B cell (primary cell): Measurements from ENCODE around the gene CDH13. TPM values are rescaled to one million over a fixed set of nuclear protein-coding genes. Genes with fewer than 3 reads are reported as not detected.

ENCODE experiments used
- ATAC-seq: fragments of 200-7000 bp; cut with Tn5 transposase; one replicate; pipeline ENCODE4 v1.10.0; 2021; ENCODE audit warnings: low read depth, mild to moderate bottlenecking, moderate number of reproducible peaks, moderate library complexity
- CTCF ChIA-PET: fragments of 350-600 bp; sonication (Branson Sonifier 250); formaldehyde crosslinking; loops from one replicate; lab custom pipeline; 2021; ENCODE audit warnings: antibody characterized with exemption, inconsistent platforms; lab: Charles Lee
- POLR2A ChIA-PET: fragments of 350-600 bp; sonication (Branson Sonifier 250); formaldehyde crosslinking; loops from one replicate; lab custom pipeline; 2021; ENCODE audit warnings: antibody characterized with exemption; lab: Charles Lee
- DNase-seq: peaks from one replicate; pipeline ENCODE4 v3.0.0; 2013
- H2AFZ ChIP-seq: 2 replicates; pipeline ENCODE4 v1.6.1; 2012; ENCODE audit warnings: mild to moderate bottlenecking, low read depth, low read length; ENCODE audit not compliant: insufficient read depth, poor library complexity, severe bottlenecking
- H3K27ac ChIP-seq, 2 donors: 1 replicate in 1 of 2; 2 replicates in 1 of 2; pipeline ENCODE4 v1.5.1; 2012 to 2013; ENCODE audit warnings: low read length in 2 of 2, mild to moderate bottlenecking in 2 of 2, moderate library complexity in 1 of 2
- H3K27me3 ChIP-seq, 4 experiments: fragments of 200-600 bp in 1 of 4; sonication (generic) in 1 of 4; replicated peaks in 1 of 4; 1 replicate in 2 of 4; 2 replicates in 2 of 4; pipeline versions ENCODE4 v1.6.1 to v1.7.0; 2013 to 2016; ENCODE audit warnings: low read length in 3 of 4, mild to moderate bottlenecking in 2 of 4, mixed read lengths in 1 of 4, moderate library complexity in 1 of 4; ENCODE audit not compliant: insufficient read depth in 4 of 4, control insufficient read depth in 3 of 4; ENCODE audit errors: control extremely low read depth in 1 of 4
- H3K36me3 ChIP-seq, 2 experiments: replicated peaks in 1 of 2; 1 replicate in 1 of 2; 2 replicates in 1 of 2; pipeline versions ENCODE4 v1.6.1 to v1.7.1; 2013; ENCODE audit warnings: low read length in 1 of 2; ENCODE audit not compliant: insufficient read depth in 2 of 2, control insufficient read depth in 1 of 2; ENCODE audit errors: control extremely low read depth in 1 of 2, extremely low read depth in 1 of 2
- H3K4me1 ChIP-seq, 2 donors: fragments of 200-600 bp in 1 of 2; sonication (generic) in 1 of 2; 1 replicate in 1 of 2; 2 replicates in 1 of 2; pipeline versions ENCODE4 v1.5.1 to v1.6.1; 2013 to 2017; ENCODE audit warnings: low read length in 2 of 2; ENCODE audit not compliant: control insufficient read depth in 2 of 2, insufficient read depth in 2 of 2
- H3K4me2 ChIP-seq: replicated peaks from 2 replicates; pipeline ENCODE3; 2012; ENCODE audit warnings: mild to moderate bottlenecking, low read depth, low read length; ENCODE audit not compliant: poor library complexity, severe bottlenecking
- H3K4me3 ChIP-seq, 5 experiments: fragments of 200-600 bp in 1 of 5; sonication (generic) in 1 of 5; 1 replicate in 3 of 5; 2 replicates in 2 of 5; pipeline versions ENCODE4 v1.5.1 to v1.7.0; 2011 to 2016; ENCODE audit warnings: low read length in 4 of 5, mild to moderate bottlenecking in 4 of 5, low read depth in 2 of 5, control low read depth in 1 of 5, moderate library complexity in 1 of 5; ENCODE audit not compliant: insufficient read depth in 1 of 5; ENCODE audit errors: control extremely low read depth in 1 of 5, extremely low read depth in 1 of 5
- H3K79me2 ChIP-seq: fragments of 200-600 bp; sonication (generic); one replicate; pipeline ENCODE4 v1.6.0; 2016; ENCODE audit warnings: low read length; ENCODE audit not compliant: control insufficient read depth, insufficient read depth
- H3K9ac ChIP-seq: fragments of 200-600 bp; sonication (generic); 2 replicates; pipeline ENCODE4 v1.6.1; 2017; ENCODE audit warnings: mild to moderate bottlenecking, low read length, moderate library complexity
- H3K9me3 ChIP-seq, 3 donors: one replicate each; pipeline versions ENCODE4 v1.6.1 to v1.7.1; 2013; ENCODE audit warnings: low read length in 2 of 3; ENCODE audit not compliant: control insufficient read depth in 2 of 3, insufficient read depth in 1 of 3; ENCODE audit errors: control extremely low read depth in 1 of 3
- H4K20me1 ChIP-seq: 2 replicates; pipeline ENCODE4 v1.6.0; 2012; ENCODE audit warnings: mild to moderate bottlenecking, low read length; ENCODE audit not compliant: insufficient read depth, control insufficient read depth, poor library complexity, severe bottlenecking
- H3K27ac Mint-ChIP-seq: one replicate; pipeline ENCODE4 v1.8.0; 2021; ENCODE audit warnings: mixed read lengths
- H3K27me3 Mint-ChIP-seq: one replicate; pipeline ENCODE4 v1.8.0; 2021; ENCODE audit warnings: mixed read lengths
- H3K4me1 Mint-ChIP-seq: one replicate; pipeline ENCODE4 v1.8.0; 2021; ENCODE audit warnings: mixed read lengths
- H3K4me3 Mint-ChIP-seq: one replicate; pipeline ENCODE4 v1.8.0; 2021; ENCODE audit warnings: mixed read lengths
- H3K9me3 Mint-ChIP-seq: one replicate; pipeline ENCODE4 v1.8.0; 2022; ENCODE audit warnings: mixed read lengths; ENCODE audit not compliant: insufficient read depth
- CTCF ChIP-seq: fragments of 200-600 bp; IDR thresholded peaks from one replicate; pipeline ENCODE4 v1.8.0; 2022; ENCODE audit warnings: antibody characterized with exemption, mild to moderate bottlenecking
- EZH2 ChIP-seq: IDR thresholded peaks from 2 replicates; pipeline ENCODE4 v1.6.1; 2012; ENCODE audit warnings: borderline replicate concordance, low read depth, mild to moderate bottlenecking, moderate library complexity, low read length; ENCODE audit not compliant: insufficient read depth, poor library complexity, severe bottlenecking
- WGBS: methylation state at CpG from one replicate; pipeline ENCODE4 v1.1.5; 2013; ENCODE audit warnings: missing lambda C conversion rate; ENCODE audit not compliant: insufficient coverage; 5-methylcytosine and 5-hydroxymethylcytosine counted together
- intact Hi-C: fragments of 100-400 bp; cut with micrococcal nuclease; formaldehyde crosslinking; loops from one replicate; pipeline ENCODE4 v1.10.0; 2022
- polyA plus RNA-seq: library from polyadenylated mRNA; depleted of rRNA; stranded (reverse); fragments of >200 nt; gene quantifications from 2 replicates; pipeline ENCODE4 v1.2.3, GENCODE V29; 2012
- total RNA-seq, 2 donors: library from RNA; stranded (reverse); fragments of 120-200 nt in 1 of 2; gene quantifications; 1 replicate in 1 of 2; 2 replicates in 1 of 2; pipeline versions ENCODE4 v1.2.3 to v1.2.4, GENCODE V29; 2013 to 2022

CDH13 gene
- total and polyA plus RNA-seq, 2 donors (not counting 1 experiment from before 2014, with no cell fraction given), result not detected

DNA sequence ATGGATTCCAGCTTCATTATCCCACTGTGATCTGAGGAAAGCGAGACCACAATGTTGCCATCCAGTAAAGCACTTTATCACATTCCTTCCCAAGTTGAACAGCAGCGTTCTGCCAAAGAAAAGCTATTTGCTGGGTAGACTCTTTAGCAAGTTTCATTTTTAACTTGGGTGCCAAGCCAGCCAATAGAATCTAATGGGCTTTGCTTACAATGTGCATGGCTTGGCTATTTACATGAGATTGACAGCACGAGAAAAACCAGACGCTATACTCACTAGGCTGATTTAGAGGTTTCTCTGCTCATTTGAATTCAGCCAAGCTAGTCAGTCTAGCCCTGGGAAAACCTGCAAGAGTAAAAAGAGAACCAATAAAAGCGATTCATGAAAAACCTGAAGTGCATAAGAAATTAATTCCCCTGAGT, 108.9 kb downstream of the CDH13 start:
- intact Hi-C loops, result no loop called here
- Histone ChIP-seq H3K9me3 (no peaks in the 10 kb centered on the region), H3K9ac (no peak overlapping the region), H3K4me1 (peaks cover 0 to 13% of the 10 kb centered on the region in 2 donors), H3K36me3 (no peaks in the 10 kb centered on the region), H4K20me1 (no peaks in the 10 kb centered on the region), H3K4me2 (no peak overlapping the region), H3K27ac (no peak overlapping the region), H3K79me2 (no peaks in the 10 kb centered on the region), H3K27me3 (peaks cover 0 to 7% (median 0%) of the 10 kb centered on the region in 4 experiments), H2AFZ (no peak overlapping the region), H3K4me3 (no peak overlapping the region)
- Mint-ChIP-seq H3K4me3 (no peak overlapping the region), H3K27ac (no peak overlapping the region), H3K27me3 (peaks cover 6% of the 10 kb centered on the region), H3K4me1 (peaks cover 2% of the 10 kb centered on the region), H3K9me3 (peaks cover 3% of the 10 kb centered on the region)
- no peak for TF ChIP-seq EZH2
- no peak for TF ChIP-seq CTCF
- DNase-seq, result no peak
- no peak for ATAC-seq
- 59% methylated on average over 4 of the region's 5 CpGs for WGBS
- ChIA-PET POLR2A (no interaction called here), CTCF (interaction anchor here (0.9 to 1.3 kb wide), 2 partner anchors 13 to 21 kb away, joined by 3 to 4 read pairs; no protein-coding TSS in a partner anchor)

DNA sequence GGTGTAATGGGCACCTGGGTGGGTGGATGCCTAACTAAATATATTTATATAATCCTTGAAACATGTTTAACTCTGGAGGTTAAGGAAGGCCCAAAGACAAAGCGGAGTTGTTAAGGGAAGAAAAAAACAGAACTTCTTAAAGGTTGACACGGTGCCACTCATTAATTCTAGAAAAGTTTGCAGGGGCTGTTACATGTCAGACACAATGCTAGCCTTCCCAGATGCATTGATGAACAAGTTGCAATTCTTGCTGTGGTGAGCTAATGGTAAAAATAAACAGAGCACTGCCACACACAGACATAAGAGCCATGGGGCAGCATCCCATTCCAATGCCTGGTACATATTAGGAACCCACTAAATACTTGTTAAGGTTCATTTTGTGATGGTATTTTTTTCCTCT, 109.5 kb downstream of the CDH13 start:
- no peak for TF ChIP-seq CTCF
- TF ChIP-seq EZH2, result no peak
- Histone ChIP-seq H3K9ac (no peak overlapping the region), H4K20me1 (no peaks in the 10 kb centered on the region), H3K27ac (no peak overlapping the region), H3K79me2 (no peaks in the 10 kb centered on the region), H3K27me3 (peaks cover 0 to 10% (median 0%) of the 10 kb centered on the region in 4 experiments), H3K4me2 (no peak overlapping the region), H3K4me3 (no peak overlapping the region), H3K36me3 (no peaks in the 10 kb centered on the region), H3K4me1 (peaks cover 0 to 13% of the 10 kb centered on the region in 2 donors), H3K9me3 (no peaks in the 10 kb centered on the region), H2AFZ (no peak overlapping the region)
- Mint-ChIP-seq H3K4me3 (no peak overlapping the region), H3K27ac (no peak overlapping the region), H3K27me3 (peaks cover 11% of the 10 kb centered on the region), H3K9me3 (peaks cover 2% of the 10 kb centered on the region), H3K4me1 (peaks cover 2% of the 10 kb centered on the region)
- intact Hi-C loops, result no loop called here
- POLR2A ChIA-PET, result no interaction called here
- DNase-seq (no peak), ATAC-seq (no peak)
- CTCF ChIA-PET, result interaction anchor here (1.3 kb wide), 1 partner anchor 12 kb away, joined by 4 read pairs; no protein-coding TSS in a partner anchor
- 65% methylated on average over 2 of the region's 2 CpGs for WGBS
